Stomach (tissue), 4 donors: ENCODE data around the gene KCNE5.

ENCODE experiments used
- CTCF ChIP-seq, 7 experiments: fragments of 450-650 bp in 4 of 7; fragments of 200-600 bp in 3 of 7; sonication (generic) in 3 of 7; IDR thresholded peaks; one replicate each; pipeline ENCODE4 v1.5.1; 2016 to 2019; ENCODE audit warnings: antibody characterized with exemption in 7 of 7, control low read depth in 2 of 7, mild to moderate bottlenecking in 1 of 7
- EP300 ChIP-seq: sonication (generic); formaldehyde crosslinking; IDR thresholded peaks from one replicate; pipeline ENCODE4 v1.6.1; 2017; ENCODE audit warnings: antibody characterized with exemption

GRCh38 chrX:109577055-109577454 lies 47.9 kb downstream of the KCNE5 start:
- no peak for TF ChIP-seq CTCF (IDR thresholded peaks at IDR 0.05)
- no peak for TF ChIP-seq EP300
